ENCODE data around the gene CDH16. TPM values are rescaled to one million over a fixed set of nuclear protein-coding genes. Genes with fewer than 3 reads are reported as not detected.

The CDH16 gene
- total and polyA plus RNA-seq, 2 of the 13 experiments (the other 11 are each of a cell fraction or from before 2014, with no cell fraction given) = 2.7 to 3.9 TPM

DNA sequence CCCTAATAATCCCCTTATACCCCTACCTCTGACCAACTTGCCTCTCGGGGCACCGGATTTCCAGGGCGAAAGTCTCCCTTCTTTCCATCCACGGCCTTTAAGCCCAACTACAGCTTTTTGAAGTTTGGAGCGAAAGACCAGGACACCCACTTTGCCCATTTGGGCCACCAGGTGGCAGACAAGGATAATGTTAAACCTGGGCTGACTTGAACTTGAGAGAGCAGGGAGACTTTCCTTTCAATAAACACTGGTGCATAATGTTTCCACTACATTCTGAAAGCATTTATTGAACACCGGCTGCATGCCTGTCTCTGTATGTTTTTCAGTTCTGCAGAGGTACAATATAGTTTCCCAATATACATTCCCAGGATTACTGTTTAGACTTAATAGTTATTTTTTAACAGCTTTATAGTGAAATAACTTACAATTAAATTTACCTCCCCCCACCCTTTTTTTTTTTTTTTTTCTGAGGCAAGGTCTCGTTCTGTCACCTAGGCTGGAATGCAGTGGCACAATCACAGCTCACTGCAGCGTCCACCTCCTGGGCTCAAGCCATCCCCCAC lies 35.5 kb upstream of the CDH16 start (continued):
- TF ChIP-seq, protein P1, sequence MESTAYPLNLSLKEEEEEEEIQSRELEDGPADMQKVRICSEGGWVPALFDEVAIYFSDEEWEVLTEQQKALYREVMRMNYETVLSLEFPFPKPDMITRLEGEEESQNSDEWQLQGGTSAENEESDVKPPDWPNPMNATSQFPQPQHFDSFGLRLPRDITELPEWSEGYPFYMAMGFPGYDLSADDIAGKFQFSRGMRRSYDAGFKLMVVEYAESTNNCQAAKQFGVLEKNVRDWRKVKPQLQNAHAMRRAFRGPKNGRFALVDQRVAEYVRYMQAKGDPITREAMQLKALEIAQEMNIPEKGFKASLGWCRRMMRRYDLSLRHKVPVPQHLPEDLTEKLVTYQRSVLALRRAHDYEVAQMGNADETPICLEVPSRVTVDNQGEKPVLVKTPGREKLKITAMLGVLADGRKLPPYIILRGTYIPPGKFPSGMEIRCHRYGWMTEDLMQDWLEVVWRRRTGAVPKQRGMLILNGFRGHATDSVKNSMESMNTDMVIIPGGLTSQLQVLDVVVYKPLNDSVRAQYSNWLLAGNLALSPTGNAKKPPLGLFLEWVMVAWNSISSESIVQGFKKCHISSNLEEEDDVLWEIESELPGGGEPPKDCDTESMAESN (CRISPR knock-in tag; conservative IDR thresholded peaks at IDR 0.05) = no peak
- TF ChIP-seq ZNF33A (CRISPR knock-in tag; IDR thresholded peaks at IDR 0.05; ENCODE audit: borderline replicate concordance) (no peak), ZKSCAN8 (CRISPR knock-in tag; IDR thresholded peaks at IDR 0.05; ENCODE audit: borderline replicate concordance) (peak; percentile 100), MYNN (CRISPR knock-in tag; IDR thresholded peaks at IDR 0.05; ENCODE audit: low read depth) (0 out of 2 replicates have a peak, but pooled peaks have one; percentile 62), ZFP36 (IDR thresholded peaks at IDR 0.05; ENCODE audit: borderline replicate concordance, low read depth, low read length, partially characterized antibody) (peak; percentile 31), NFRKB (IDR thresholded peaks at IDR 0.05) (no peak), ZNF562 (CRISPR knock-in tag; IDR thresholded peaks at IDR 0.05; ENCODE audit: borderline replicate concordance) (no peak), FOXM1 (CRISPR knock-in tag; IDR thresholded peaks at IDR 0.05) (no peak), SAP130 (CRISPR knock-in tag; IDR thresholded peaks at IDR 0.05; ENCODE audit: low read depth) (peak; percentile 69), ZNF891 (CRISPR knock-in tag; IDR thresholded peaks at IDR 0.05) (no peak), ZNF781 (CRISPR knock-in tag; IDR thresholded peaks at IDR 0.05; ENCODE audit: borderline replicate concordance, not compliant biosample characterization) (peak; percentile 17), ZBTB7B (CRISPR knock-in tag; IDR thresholded peaks at IDR 0.05) (0 out of 2 replicates have a peak, but pooled peaks have one; percentile 44), LCORL (IDR thresholded peaks at IDR 0.05) (peak; percentile 40; the same call in 1 of the 2 replicates), LCORL (CRISPR knock-in tag; IDR thresholded peaks at IDR 0.05) (peak; percentile 73), MXI1 (IDR thresholded peaks at IDR 0.05; ENCODE audit: borderline replicate concordance, low read depth, low read length) (peak; percentile 35; the same call in 1 of the 3 replicates), RAD51 (IDR thresholded peaks at IDR 0.05; ENCODE audit: borderline replicate concordance) (no peak), FOXO1 (CRISPR knock-in tag; IDR thresholded peaks at IDR 0.05) (0 out of 2 replicates have a peak, but pooled peaks have one; percentile 20), KDM6A (CRISPR knock-in tag; IDR thresholded peaks at IDR 0.05; ENCODE audit: low read depth) (no peak), AHR (CRISPR knock-in tag; IDR thresholded peaks at IDR 0.05) (no peak), ZNF672 (CRISPR knock-in tag; IDR thresholded peaks at IDR 0.05) (no peak), KMT2B (CRISPR knock-in tag; IDR thresholded peaks at IDR 0.05) (peak; percentile 60), KLF11 (CRISPR knock-in tag; IDR thresholded peaks at IDR 0.05) (no peak)
- TF ChIP-seq, protein P2, sequence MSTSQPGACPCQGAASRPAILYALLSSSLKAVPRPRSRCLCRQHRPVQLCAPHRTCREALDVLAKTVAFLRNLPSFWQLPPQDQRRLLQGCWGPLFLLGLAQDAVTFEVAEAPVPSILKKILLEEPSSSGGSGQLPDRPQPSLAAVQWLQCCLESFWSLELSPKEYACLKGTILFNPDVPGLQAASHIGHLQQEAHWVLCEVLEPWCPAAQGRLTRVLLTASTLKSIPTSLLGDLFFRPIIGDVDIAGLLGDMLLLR (CRISPR knock-in tag; IDR thresholded peaks at IDR 0.05) = no peak
- TF ChIP-seq, protein P3, sequence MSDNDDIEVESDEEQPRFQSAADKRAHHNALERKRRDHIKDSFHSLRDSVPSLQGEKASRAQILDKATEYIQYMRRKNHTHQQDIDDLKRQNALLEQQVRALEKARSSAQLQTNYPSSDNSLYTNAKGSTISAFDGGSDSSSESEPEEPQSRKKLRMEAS (IDR thresholded peaks at IDR 0.05) = no peak
- TF ChIP-seq, protein P4, sequence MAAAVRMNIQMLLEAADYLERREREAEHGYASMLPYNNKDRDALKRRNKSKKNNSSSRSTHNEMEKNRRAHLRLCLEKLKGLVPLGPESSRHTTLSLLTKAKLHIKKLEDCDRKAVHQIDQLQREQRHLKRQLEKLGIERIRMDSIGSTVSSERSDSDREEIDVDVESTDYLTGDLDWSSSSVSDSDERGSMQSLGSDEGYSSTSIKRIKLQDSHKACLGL (CRISPR knock-in tag; IDR thresholded peaks at IDR 0.05) = no peak
- TF ChIP-seq, protein P5, sequence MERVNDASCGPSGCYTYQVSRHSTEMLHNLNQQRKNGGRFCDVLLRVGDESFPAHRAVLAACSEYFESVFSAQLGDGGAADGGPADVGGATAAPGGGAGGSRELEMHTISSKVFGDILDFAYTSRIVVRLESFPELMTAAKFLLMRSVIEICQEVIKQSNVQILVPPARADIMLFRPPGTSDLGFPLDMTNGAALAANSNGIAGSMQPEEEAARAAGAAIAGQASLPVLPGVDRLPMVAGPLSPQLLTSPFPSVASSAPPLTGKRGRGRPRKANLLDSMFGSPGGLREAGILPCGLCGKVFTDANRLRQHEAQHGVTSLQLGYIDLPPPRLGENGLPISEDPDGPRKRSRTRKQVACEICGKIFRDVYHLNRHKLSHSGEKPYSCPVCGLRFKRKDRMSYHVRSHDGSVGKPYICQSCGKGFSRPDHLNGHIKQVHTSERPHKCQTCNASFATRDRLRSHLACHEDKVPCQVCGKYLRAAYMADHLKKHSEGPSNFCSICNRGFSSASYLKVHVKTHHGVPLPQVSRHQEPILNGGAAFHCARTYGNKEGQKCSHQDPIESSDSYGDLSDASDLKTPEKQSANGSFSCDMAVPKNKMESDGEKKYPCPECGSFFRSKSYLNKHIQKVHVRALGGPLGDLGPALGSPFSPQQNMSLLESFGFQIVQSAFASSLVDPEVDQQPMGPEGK (CRISPR knock-in tag; IDR thresholded peaks at IDR 0.05) = 0 out of 2 replicates have a peak, but pooled peaks have one; percentile 18
- TF ChIP-seq, protein P6, sequence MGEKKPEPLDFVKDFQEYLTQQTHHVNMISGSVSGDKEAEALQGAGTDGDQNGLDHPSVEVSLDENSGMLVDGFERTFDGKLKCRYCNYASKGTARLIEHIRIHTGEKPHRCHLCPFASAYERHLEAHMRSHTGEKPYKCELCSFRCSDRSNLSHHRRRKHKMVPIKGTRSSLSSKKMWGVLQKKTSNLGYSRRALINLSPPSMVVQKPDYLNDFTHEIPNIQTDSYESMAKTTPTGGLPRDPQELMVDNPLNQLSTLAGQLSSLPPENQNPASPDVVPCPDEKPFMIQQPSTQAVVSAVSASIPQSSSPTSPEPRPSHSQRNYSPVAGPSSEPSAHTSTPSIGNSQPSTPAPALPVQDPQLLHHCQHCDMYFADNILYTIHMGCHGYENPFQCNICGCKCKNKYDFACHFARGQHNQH (CRISPR knock-in tag; IDR thresholded peaks at IDR 0.05) = peak; percentile 39; the same call in 1 of the 2 replicates

Measured in HepG2 (cell line).